ENCODE measurements around the gene ARNT2.
"Not testable (repeated sequence)": the region's sequence is repeated elsewhere in the genome, so short reads cannot be mapped to it uniquely, and the experiment has no call there.

DNA sequence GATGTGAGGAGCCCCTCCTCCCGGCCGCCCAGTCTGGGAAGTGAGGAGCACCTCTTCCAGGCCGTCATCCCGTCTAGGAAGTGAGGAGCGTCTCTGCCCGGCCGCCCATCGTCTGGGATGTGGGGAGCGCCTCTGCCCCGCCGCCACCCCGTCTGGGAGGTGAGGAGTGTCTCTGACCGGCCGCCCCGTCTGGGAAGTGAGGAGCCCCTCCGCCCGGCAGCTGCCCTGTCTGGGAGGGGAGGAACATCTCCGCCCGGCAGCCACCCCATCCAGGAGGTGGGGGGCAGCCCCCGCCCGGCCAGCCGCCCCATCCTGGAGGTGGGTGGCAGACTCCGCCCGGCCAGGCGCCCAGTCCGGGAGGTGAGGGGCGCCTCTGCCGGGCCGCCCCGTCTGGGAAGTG, 243.2 kb downstream of the ARNT2 start:
- TF ChIP-seq, protein P1, sequence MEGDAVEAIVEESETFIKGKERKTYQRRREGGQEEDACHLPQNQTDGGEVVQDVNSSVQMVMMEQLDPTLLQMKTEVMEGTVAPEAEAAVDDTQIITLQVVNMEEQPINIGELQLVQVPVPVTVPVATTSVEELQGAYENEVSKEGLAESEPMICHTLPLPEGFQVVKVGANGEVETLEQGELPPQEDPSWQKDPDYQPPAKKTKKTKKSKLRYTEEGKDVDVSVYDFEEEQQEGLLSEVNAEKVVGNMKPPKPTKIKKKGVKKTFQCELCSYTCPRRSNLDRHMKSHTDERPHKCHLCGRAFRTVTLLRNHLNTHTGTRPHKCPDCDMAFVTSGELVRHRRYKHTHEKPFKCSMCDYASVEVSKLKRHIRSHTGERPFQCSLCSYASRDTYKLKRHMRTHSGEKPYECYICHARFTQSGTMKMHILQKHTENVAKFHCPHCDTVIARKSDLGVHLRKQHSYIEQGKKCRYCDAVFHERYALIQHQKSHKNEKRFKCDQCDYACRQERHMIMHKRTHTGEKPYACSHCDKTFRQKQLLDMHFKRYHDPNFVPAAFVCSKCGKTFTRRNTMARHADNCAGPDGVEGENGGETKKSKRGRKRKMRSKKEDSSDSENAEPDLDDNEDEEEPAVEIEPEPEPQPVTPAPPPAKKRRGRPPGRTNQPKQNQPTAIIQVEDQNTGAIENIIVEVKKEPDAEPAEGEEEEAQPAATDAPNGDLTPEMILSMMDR (IDR thresholded peaks at IDR 0.05): not testable (repeated sequence)
- TF ChIP-seq POLR2AphosphoS5 (IDR thresholded peaks at IDR 0.05): not testable (repeated sequence)
